HepG2 (cell line): ENCODE measurements around the gene TAS1R1. TPM values are rescaled to one million over a fixed set of nuclear protein-coding genes. Genes with fewer than 3 reads are reported as not detected.

Source experiments
- ATAC-seq: fragments of 200-7000 bp; cut with Tn5 transposase; 3 replicates; pipeline ENCODE4 v1.9.1; 2020; ENCODE audit warnings: mild to moderate bottlenecking, moderate library complexity
- BruUV-seq: library from RNA; stranded (reverse); fragments of 400-500 nt; replicated peaks from 2 replicates; lab custom pipeline; 2021; lab: Mats Ljungman, UMichigan
- CTCF ChIA-PET: fragments of 300-600 bp; formaldehyde crosslinking; extraction: SDS; loops from one replicate; lab custom pipeline; 2021; ENCODE audit warnings: low total read pairs, inconsistent platforms, low intra/inter-chr PET ratio; lab: Yijun Ruan, JAX
- POLR2A ChIA-PET: fragments of 350-600 bp; sonication (Branson Sonifier 250); formaldehyde crosslinking; loops from one replicate; lab custom pipeline; 2020; ENCODE audit warnings: antibody characterized with exemption, inconsistent platforms; lab: Yijun Ruan, JAX
- DNase-seq: peaks from one replicate; pipeline ENCODE4 v3.0.0-alpha.2; 2015; ENCODE audit warnings: low spot score
- FAIRE-seq: peaks from 3 replicates; lab custom pipeline; 2011; peaks lifted over from hg19 to GRCh38; lab: Jason Lieb, UNC
- H2AFZ ChIP-seq: one replicate; pipeline ENCODE4 v1.6.1; 2011; ENCODE audit warnings: low read length, inconsistent platforms
- H3K27ac ChIP-seq: fragments of 300-600 bp; 3 replicates; pipeline ENCODE4 v1.8.0; 2011; ENCODE audit warnings: mixed run types, mild to moderate bottlenecking, mixed read lengths, low read length, inconsistent platforms; ENCODE audit not compliant: insufficient read depth; ENCODE audit errors: extremely low read length
- H3K27me3 ChIP-seq, 2 experiments: fragments of 200-600 bp in 1 of 2; 2 replicates in 1 of 2; 3 replicates in 1 of 2; pipeline versions ENCODE4 v1.6.0 to v1.8.0; 2011; ENCODE audit warnings: low read length in 2 of 2, mild to moderate bottlenecking in 2 of 2, moderate library complexity in 2 of 2, inconsistent platforms in 1 of 2; ENCODE audit not compliant: insufficient read depth in 2 of 2, control insufficient read depth in 1 of 2
- H3K36me3 ChIP-seq, 2 experiments: fragments of 200-600 bp in 1 of 2; replicated peaks in 1 of 2; 2 replicates in 1 of 2; 3 replicates in 1 of 2; pipeline versions ENCODE4 v1.5.1 to v1.8.0; 2011; ENCODE audit warnings: low read length in 2 of 2, inconsistent platforms in 1 of 2; ENCODE audit not compliant: insufficient read depth in 2 of 2, control insufficient read depth in 1 of 2
- H3K4me1 ChIP-seq: 2 replicates; pipeline ENCODE4 v1.5.1; 2012; ENCODE audit warnings: low read length, inconsistent platforms; ENCODE audit not compliant: insufficient read depth
- H3K4me2 ChIP-seq: 2 replicates; pipeline ENCODE4 v1.6.0; 2011; ENCODE audit warnings: low read depth, low read length, inconsistent platforms
- H3K4me3 ChIP-seq, 3 experiments: fragments of 200-600 bp in 1 of 3; sonication (generic), shearing (Covaris generic) in 1 of 3; replicated peaks in 1 of 3; 2 replicates each; pipeline ENCODE4 v1.5.1; 2011 to 2016; ENCODE audit warnings: low read length in 3 of 3, inconsistent platforms in 2 of 3, low read depth in 2 of 3, mild to moderate bottlenecking in 2 of 3, control low read depth in 1 of 3, mixed read lengths in 1 of 3; ENCODE audit not compliant: insufficient read depth in 1 of 3
- H3K79me2 ChIP-seq: one replicate; pipeline ENCODE4 v1.6.1; 2011; ENCODE audit warnings: low read length, inconsistent platforms; ENCODE audit not compliant: insufficient read depth
- H3K9ac ChIP-seq: 2 replicates; pipeline ENCODE4 v1.6.0; 2011; ENCODE audit warnings: mild to moderate bottlenecking, low read depth, low read length, inconsistent platforms; ENCODE audit not compliant: insufficient read depth
- H3K9me3 ChIP-seq: 2 replicates; pipeline ENCODE4 v1.5.1; 2012; ENCODE audit warnings: mild to moderate bottlenecking, low read length
- H4K20me1 ChIP-seq: 2 replicates; pipeline ENCODE4 v1.6.0; 2011; ENCODE audit warnings: inconsistent platforms, mild to moderate bottlenecking, low read length, moderate library complexity; ENCODE audit not compliant: insufficient read depth
- BRF2 ChIP-seq: sonication (generic); formaldehyde crosslinking; IDR thresholded peaks from 2 replicates; pipeline ENCODE4 v1.8.1; 2022; ENCODE audit warnings: mild to moderate bottlenecking, missing genetic modification reagents
- FOXK2 ChIP-seq: fragments of 450-650 bp; IDR thresholded peaks from 2 replicates; pipeline ENCODE4 v1.6.1; 2016
- TCF7L2 ChIP-seq: IDR thresholded peaks from 2 replicates; pipeline ENCODE4 v1.6.1; 2011; ENCODE audit warnings: mild to moderate bottlenecking, low read depth, low read length, moderate library complexity
- TP53 ChIP-seq: sonication (generic); formaldehyde crosslinking; conservative IDR thresholded peaks from 2 replicates; pipeline ENCODE4 v1.4.0; 2020; ENCODE audit warnings: missing genetic modification reagents
- ZBTB4 ChIP-seq: sonication (generic); formaldehyde crosslinking; IDR thresholded peaks from 2 replicates; pipeline ENCODE4 v1.4.0; 2020; ENCODE audit warnings: missing genetic modification reagents, mild to moderate bottlenecking, borderline replicate concordance
- ZBTB7B ChIP-seq: sonication (generic); formaldehyde crosslinking; IDR thresholded peaks from 2 replicates; pipeline ENCODE4 v1.4.0; 2020; ENCODE audit warnings: missing genetic modification reagents
- WGBS: methylation state at CpG from one replicate; pipeline ENCODE4 v1.1.6; 2017; ENCODE audit warnings: low lambda C conversion rate; 5-methylcytosine and 5-hydroxymethylcytosine counted together
- in situ Hi-C: cut with HindIII; loops from 2 replicates; pipeline ENCODE4 v1.10.0; 2017; ENCODE audit warnings: low pct_unique_long_range_greater_than_20kb; ENCODE audit not compliant: extremely low pct_ligation_motif_present
- intact Hi-C: fragments of 100-400 bp; cut with micrococcal nuclease; formaldehyde crosslinking; loops from one replicate; pipeline ENCODE4 v1.10.0; 2022; ENCODE audit not compliant: unreplicated experiment
- polyA plus RNA-seq, 8 experiments: library from polyadenylated mRNA; depleted of rRNA in 3 of 8; stranded (reverse) in 7 of 8; unstranded in 1 of 8; fragments of >200 nt; fragmentation: Illumina TruSeq in 4 of 8; extraction: Trizol in 4 of 8; gene quantifications; 2 replicates each; pipeline versions ENCODE4 v1.2.1 to v1.2.3, GENCODE V29; 2011 to 2016; ENCODE audit warnings: low read depth in 4 of 8, missing spikeins in 1 of 8, mixed read lengths in 1 of 8; ENCODE audit not compliant: insufficient read depth in 1 of 8
- total RNA-seq, 5 experiments: library from RNA; depleted of rRNA; stranded (reverse); fragments of >200 nt; fragmentation: Illumina TruSeq; extraction: Trizol; gene quantifications; 2 replicates each; pipeline ENCODE4 v1.2.3, GENCODE V29; 2016; ENCODE audit warnings: low read depth in 1 of 5

The TAS1R1 gene
- total and polyA plus RNA-seq, 2 of the 13 experiments (the other 11 are each of a cell fraction or from before 2014, with no cell fraction given) = 1.4 to 1.6 TPM

GRCh38 chr1:6534248-6534822 is 20.8 kb upstream of the TAS1R1 start:
- Histone ChIP-seq H4K20me1 (no peaks in the 10 kb centered on the region), H3K27me3 (no peaks in the 10 kb centered on the region), H3K9me3 (no peaks in the 10 kb centered on the region), H3K9ac (no peak overlapping the region), H3K36me3 (peaks cover 18 to 61% of the 10 kb centered on the region in 2 experiments), H3K79me2 (no peaks in the 10 kb centered on the region), H2AFZ (no peak overlapping the region), H3K4me1 (no peaks in the 10 kb centered on the region), H3K4me3 (no peak overlapping the region), H3K27ac (no peak overlapping the region), H3K4me2 (no peak overlapping the region)
- BruUV-seq = no TSS peak
- ATAC-seq (no peak; the same call in 2 of the 3 replicates), DNase-seq (no peak), FAIRE-seq (no peak)
- intact Hi-C loops (no loop called here), in situ Hi-C loops (no loop called here)
- CTCF ChIA-PET = no interaction called here
- POLR2A ChIA-PET = no interaction called here
- TF ChIP-seq FOXK2 = no peak
- no peak for TF ChIP-seq BRF2
- no peak for TF ChIP-seq ZBTB7B (CRISPR knock-in tag)
- no peak for TF ChIP-seq ZBTB4 (CRISPR knock-in tag)
- TF ChIP-seq TCF7L2 = no peak
- no peak for TF ChIP-seq TP53 (CRISPR knock-in tag)
- 96% methylated on average over 8 of the region's 8 CpGs for WGBS
